ENCODE data around the gene RAD51B. TPM values are rescaled to one million over a fixed set of nuclear protein-coding genes. Genes with fewer than 3 reads are reported as not detected.

The RAD51B gene
- total and polyA plus RNA-seq, 9 of the 15 experiments (the other 6 are each of a cell fraction or from before 2014, with no cell fraction given), result 8.5 to 17.3 (median 11.3) TPM

DNA sequence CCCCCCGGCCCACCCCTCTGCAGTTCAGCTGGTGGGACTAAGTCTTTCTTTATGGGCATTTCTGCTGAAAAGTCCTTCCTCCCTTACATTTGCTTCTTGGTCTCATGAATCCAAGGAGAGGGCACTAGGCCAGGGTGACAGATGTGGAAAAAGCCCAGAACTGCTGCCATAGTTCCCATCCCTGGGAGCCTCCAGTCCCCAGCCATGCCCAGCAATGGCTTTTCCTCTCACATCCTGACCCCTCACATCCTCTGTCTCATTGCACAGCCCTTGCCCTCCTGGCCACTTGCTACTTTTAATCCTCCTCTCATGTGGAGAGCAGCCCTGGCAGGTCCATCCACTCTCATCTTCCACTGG is 850.8 kb downstream of the RAD51B start:
- no peaks in the 10 kb centered on the region for H3K9me1 ChIP-seq (ENCODE audit: control insufficient read depth, insufficient read depth, low read length)
- CTCF ChIA-PET (ENCODE audit: low intra/inter-chr PET ratio), result no interaction called here
- no peak overlapping the region for H3K27ac ChIP-seq (ENCODE audit: extremely low read depth, low read depth, low read length)
- H2AFZ ChIP-seq (ENCODE audit: low read depth, low read length), result no peak overlapping the region
- no peaks in the 10 kb centered on the region for H3K79me2 ChIP-seq (ENCODE audit: control insufficient read depth, insufficient read depth, low read length)
- intact Hi-C loops (cut with micrococcal nuclease), result no loop called here
- TF ChIP-seq, protein P1, sequence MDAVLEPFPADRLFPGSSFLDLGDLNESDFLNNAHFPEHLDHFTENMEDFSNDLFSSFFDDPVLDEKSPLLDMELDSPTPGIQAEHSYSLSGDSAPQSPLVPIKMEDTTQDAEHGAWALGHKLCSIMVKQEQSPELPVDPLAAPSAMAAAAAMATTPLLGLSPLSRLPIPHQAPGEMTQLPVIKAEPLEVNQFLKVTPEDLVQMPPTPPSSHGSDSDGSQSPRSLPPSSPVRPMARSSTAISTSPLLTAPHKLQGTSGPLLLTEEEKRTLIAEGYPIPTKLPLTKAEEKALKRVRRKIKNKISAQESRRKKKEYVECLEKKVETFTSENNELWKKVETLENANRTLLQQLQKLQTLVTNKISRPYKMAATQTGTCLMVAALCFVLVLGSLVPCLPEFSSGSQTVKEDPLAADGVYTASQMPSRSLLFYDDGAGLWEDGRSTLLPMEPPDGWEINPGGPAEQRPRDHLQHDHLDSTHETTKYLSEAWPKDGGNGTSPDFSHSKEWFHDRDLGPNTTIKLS (IDR thresholded peaks at IDR 0.05; ENCODE audit: borderline replicate concordance, low read depth), result no peak
- no peak for TF ChIP-seq ZNF444 (CRISPR knock-in tag; IDR thresholded peaks at IDR 0.05)
- FAIRE-seq (no peak), ATAC-seq (no peak), DNase-seq (ENCODE audit: extremely low read depth in 1 of 4, low spot score in 3 of 4) (no peak)
- H3K4me2 ChIP-seq (ENCODE audit: insufficient read depth, low read length), result no peak overlapping the region
- WGBS (ENCODE audit: insufficient coverage, low coverage, missing lambda C conversion rate), result 0% methylated on average over 1 of the region's 1 CpG
- no peaks in the 10 kb centered on the region for H4K20me1 ChIP-seq (replicated peaks; ENCODE audit: control insufficient read depth, insufficient read depth, low read length)
- no peaks in the 10 kb centered on the region for H3K36me3 ChIP-seq (ENCODE audit: control insufficient read depth, insufficient read depth, low read length)
- H3K4me1 ChIP-seq (replicated peaks in 1 of 2; ENCODE audit: control insufficient read depth in 2 of 2, insufficient read depth in 2 of 2, low read length in 2 of 2), result no peaks in the 10 kb centered on the region
- no peaks in the 10 kb centered on the region; a peak in 1 of 5 replicates for H3K27me3 ChIP-seq (ENCODE audit: control insufficient read depth in 2 of 2, insufficient read depth in 2 of 2, low read length in 2 of 2)
- POLR2A ChIA-PET, result interaction anchor here (1.1 kb wide), 1 partner anchor 13 kb away, joined by 4 read pairs; no protein-coding TSS in a partner anchor
- BruUV-seq (replicated peaks), result no TSS peak
- in situ Hi-C loops (cut with MboI), result no loop called here
- peaks cover 5% of the 10 kb centered on the region for H3K9me3 ChIP-seq (replicated peaks; ENCODE audit: control insufficient read depth, insufficient read depth, low read depth, low read length)
- H3K9ac ChIP-seq (ENCODE audit: insufficient read depth in 1 of 2, low read depth in 2 of 2, low read length in 2 of 2), result no peak overlapping the region
- H3K4me3 ChIP-seq, result no peak overlapping the region

DNA sequence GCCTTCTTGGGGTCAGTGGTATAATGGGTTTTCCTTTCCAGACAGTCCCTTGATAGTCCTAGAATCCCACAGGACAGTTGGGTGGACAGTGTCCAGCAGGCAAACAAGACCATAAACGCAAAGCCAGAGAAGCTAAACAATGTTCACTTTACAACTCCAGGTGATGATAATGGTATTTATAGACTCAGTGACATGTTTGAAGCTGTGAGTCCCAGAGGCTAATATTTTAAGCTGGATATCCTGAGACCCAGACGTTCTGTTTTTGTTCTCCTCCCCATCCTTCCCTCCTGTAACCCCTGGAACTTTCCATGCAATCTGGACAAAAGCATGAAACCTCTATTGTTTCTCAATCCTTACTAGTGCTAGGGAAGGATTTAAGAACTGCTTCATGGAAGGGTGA is 852.3 kb downstream of the RAD51B start:
- H3K9ac ChIP-seq (ENCODE audit: insufficient read depth in 1 of 2, low read depth in 2 of 2, low read length in 2 of 2), result no peak overlapping the region
- DNase-seq (ENCODE audit: extremely low read depth in 1 of 4, low spot score in 3 of 4) (no peak), FAIRE-seq (no peak), ATAC-seq (no peak)
- CTCF ChIA-PET (ENCODE audit: low intra/inter-chr PET ratio), result no interaction called here
- no peaks in the 10 kb centered on the region for H3K79me2 ChIP-seq (ENCODE audit: control insufficient read depth, insufficient read depth, low read length)
- in situ Hi-C loops (cut with MboI), result no loop called here
- no peak overlapping the region for H3K4me3 ChIP-seq
- H2AFZ ChIP-seq (ENCODE audit: low read depth, low read length), result no peak overlapping the region
- WGBS (ENCODE audit: insufficient coverage, low coverage, missing lambda C conversion rate), result 9% methylated on average over 2 of the region's 2 CpGs
- no TSS peak for BruUV-seq (replicated peaks)
- no peaks in the 10 kb centered on the region for H3K9me1 ChIP-seq (ENCODE audit: control insufficient read depth, insufficient read depth, low read length)
- no peak overlapping the region for H3K27ac ChIP-seq (ENCODE audit: extremely low read depth, low read depth, low read length)
- H4K20me1 ChIP-seq (replicated peaks; ENCODE audit: control insufficient read depth, insufficient read depth, low read length), result no peaks in the 10 kb centered on the region
- no peak overlapping the region for H3K4me2 ChIP-seq (ENCODE audit: insufficient read depth, low read length)
- intact Hi-C loops (cut with micrococcal nuclease), result no loop called here
- H3K9me3 ChIP-seq (replicated peaks; ENCODE audit: control insufficient read depth, insufficient read depth, low read depth, low read length), result peaks cover 5% of the 10 kb centered on the region
- H3K27me3 ChIP-seq (ENCODE audit: control insufficient read depth in 2 of 2, insufficient read depth in 2 of 2, low read length in 2 of 2), result no peaks in the 10 kb centered on the region; a peak in 1 of 5 replicates
- POLR2A ChIA-PET, result no interaction called here
- H3K4me1 ChIP-seq (replicated peaks in 1 of 2; ENCODE audit: control insufficient read depth in 2 of 2, insufficient read depth in 2 of 2, low read length in 2 of 2), result no peaks in the 10 kb centered on the region
- no peaks in the 10 kb centered on the region for H3K36me3 ChIP-seq (ENCODE audit: control insufficient read depth, insufficient read depth, low read length)
- no peak for TF ChIP-seq RBM14 (IDR thresholded peaks at IDR 0.05; ENCODE audit: borderline replicate concordance, insufficient read depth, low read depth, low read length)
- TF ChIP-seq, protein P2, sequence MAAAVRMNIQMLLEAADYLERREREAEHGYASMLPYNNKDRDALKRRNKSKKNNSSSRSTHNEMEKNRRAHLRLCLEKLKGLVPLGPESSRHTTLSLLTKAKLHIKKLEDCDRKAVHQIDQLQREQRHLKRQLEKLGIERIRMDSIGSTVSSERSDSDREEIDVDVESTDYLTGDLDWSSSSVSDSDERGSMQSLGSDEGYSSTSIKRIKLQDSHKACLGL (CRISPR knock-in tag; IDR thresholded peaks at IDR 0.05; ENCODE audit: borderline replicate concordance, poor library complexity, severe bottlenecking), result no peak
- TF ChIP-seq ZBTB8A (IDR thresholded peaks at IDR 0.05; ENCODE audit: partially characterized antibody), result no peak
- TF ChIP-seq, protein P3, sequence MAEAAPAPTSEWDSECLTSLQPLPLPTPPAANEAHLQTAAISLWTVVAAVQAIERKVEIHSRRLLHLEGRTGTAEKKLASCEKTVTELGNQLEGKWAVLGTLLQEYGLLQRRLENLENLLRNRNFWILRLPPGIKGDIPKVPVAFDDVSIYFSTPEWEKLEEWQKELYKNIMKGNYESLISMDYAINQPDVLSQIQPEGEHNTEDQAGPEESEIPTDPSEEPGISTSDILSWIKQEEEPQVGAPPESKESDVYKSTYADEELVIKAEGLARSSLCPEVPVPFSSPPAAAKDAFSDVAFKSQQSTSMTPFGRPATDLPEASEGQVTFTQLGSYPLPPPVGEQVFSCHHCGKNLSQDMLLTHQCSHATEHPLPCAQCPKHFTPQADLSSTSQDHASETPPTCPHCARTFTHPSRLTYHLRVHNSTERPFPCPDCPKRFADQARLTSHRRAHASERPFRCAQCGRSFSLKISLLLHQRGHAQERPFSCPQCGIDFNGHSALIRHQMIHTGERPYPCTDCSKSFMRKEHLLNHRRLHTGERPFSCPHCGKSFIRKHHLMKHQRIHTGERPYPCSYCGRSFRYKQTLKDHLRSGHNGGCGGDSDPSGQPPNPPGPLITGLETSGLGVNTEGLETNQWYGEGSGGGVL (CRISPR knock-in tag; IDR thresholded peaks at IDR 0.05), result no peak
- TF ChIP-seq CBFB (CRISPR knock-in tag; IDR thresholded peaks at IDR 0.05), result no peak

Data from K562 (cell line).